ENCODE measurements around the gene NFIX. TPM values are rescaled to one million over a fixed set of nuclear protein-coding genes. Genes with fewer than 3 reads are reported as not detected.

The NFIX gene
- total and polyA plus RNA-seq, 9 of the 15 experiments (the other 6 are each of a cell fraction or from before 2014, with no cell fraction given): 0.28 to 26.8 (median 5.4) TPM

DNA sequence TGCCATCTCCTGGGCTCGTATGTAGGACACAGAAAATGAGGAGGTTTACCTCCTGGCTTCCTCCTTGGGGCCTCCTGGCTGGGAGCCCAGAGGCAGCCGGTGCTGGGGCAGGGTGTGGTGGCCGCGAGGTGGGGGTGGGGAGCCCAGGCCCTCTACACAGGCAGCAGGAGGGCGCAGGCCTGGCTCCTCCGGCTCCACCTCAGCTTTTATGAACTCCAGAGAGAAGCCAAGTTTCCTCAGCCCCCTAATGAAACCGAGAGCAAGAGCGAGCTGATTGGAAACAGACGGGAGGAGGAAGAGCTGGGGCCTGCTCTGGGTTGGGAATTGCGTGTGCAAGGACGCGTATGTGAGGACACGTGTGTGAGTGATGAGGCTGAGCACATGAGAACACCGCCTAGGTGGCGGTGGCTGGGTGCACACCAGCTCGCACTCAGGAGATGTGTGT lies 84.3 kb downstream of the NFIX start:
- Histone ChIP-seq H3K4me1 (replicated peaks in 1 of 2; ENCODE audit: control insufficient read depth in 2 of 2, insufficient read depth in 2 of 2, low read length in 2 of 2) (peaks cover 27 to 76% of the 10 kb centered on the region in 2 experiments), H3K9me3 (replicated peaks; ENCODE audit: control insufficient read depth, insufficient read depth, low read depth, low read length) (no peaks in the 10 kb centered on the region), H3K4me3 (no peak overlapping the region; the same call in 1 of the 2 replicates), H3K9ac (ENCODE audit: insufficient read depth in 1 of 2, low read depth in 2 of 2, low read length in 2 of 2) (peak overlapping the region; percentile 52 to 92), H4K20me1 (replicated peaks; ENCODE audit: control insufficient read depth, insufficient read depth, low read length) (no peaks in the 10 kb centered on the region), H3K9me1 (ENCODE audit: control insufficient read depth, insufficient read depth, low read length) (no peaks in the 10 kb centered on the region), H3K4me2 (ENCODE audit: insufficient read depth, low read length) (peak overlapping the region; percentile 68), H3K36me3 (ENCODE audit: control insufficient read depth, insufficient read depth, low read length) (peaks cover 40% of the 10 kb centered on the region; the same call in 2 of the 3 replicates), H3K27me3 (ENCODE audit: control insufficient read depth in 2 of 2, insufficient read depth in 2 of 2, low read length in 2 of 2) (no peaks in the 10 kb centered on the region), H2AFZ (ENCODE audit: low read depth, low read length) (peak overlapping the region; percentile 83), H3K79me2 (ENCODE audit: control insufficient read depth, insufficient read depth, low read length) (no peaks in the 10 kb centered on the region), H3K27ac (ENCODE audit: extremely low read depth, low read depth, low read length) (peak overlapping the region; percentile 63)
- ChIA-PET POLR2A (interaction anchor here (0.6 to 2.4 kb wide), 5 partner anchors 11 to 133 kb away, joined by 3 to 20 read pairs (median 4); partner anchors contain the start of gene RAD23A), CTCF (ENCODE audit: low intra/inter-chr PET ratio) (interaction anchor here (0.8 kb wide), 1 partner anchor 114 kb away, joined by 3 read pairs; no protein-coding TSS in a partner anchor)
- ATAC-seq (peak; percentile 93), DNase-seq (ENCODE audit: extremely low read depth in 1 of 4, low spot score in 3 of 4) (peak; percentile 83 to 88 (median 85)), FAIRE-seq (peak; percentile 84)
- WGBS (ENCODE audit: insufficient coverage, low coverage, missing lambda C conversion rate): 14% methylated on average over 15 of the region's 16 CpGs
- BruUV-seq (replicated peaks): no TSS peak
- intact Hi-C loops (cut with micrococcal nuclease): no loop called here
- in situ Hi-C loops (cut with MboI): no loop called here
- TF ChIP-seq STAT5A (IDR thresholded peaks at IDR 0.05; ENCODE audit: borderline replicate concordance, low read length) (no peak), ZNF354B (CRISPR knock-in tag; IDR thresholded peaks at IDR 0.05) (no peak), HDAC1 (IDR thresholded peaks at IDR 0.05) (0 out of 4 replicates have a peak, but pooled peaks of 1 of the 2 experiments have one; percentile 35), MAFG (tag; conservative IDR thresholded peaks at IDR 0.05) (no peak), STAT5B (CRISPR knock-in tag; IDR thresholded peaks at IDR 0.05) (no peak), ELF1 (tag; IDR thresholded peaks at IDR 0.05) (no peak)
- TF ChIP-seq, protein P1, sequence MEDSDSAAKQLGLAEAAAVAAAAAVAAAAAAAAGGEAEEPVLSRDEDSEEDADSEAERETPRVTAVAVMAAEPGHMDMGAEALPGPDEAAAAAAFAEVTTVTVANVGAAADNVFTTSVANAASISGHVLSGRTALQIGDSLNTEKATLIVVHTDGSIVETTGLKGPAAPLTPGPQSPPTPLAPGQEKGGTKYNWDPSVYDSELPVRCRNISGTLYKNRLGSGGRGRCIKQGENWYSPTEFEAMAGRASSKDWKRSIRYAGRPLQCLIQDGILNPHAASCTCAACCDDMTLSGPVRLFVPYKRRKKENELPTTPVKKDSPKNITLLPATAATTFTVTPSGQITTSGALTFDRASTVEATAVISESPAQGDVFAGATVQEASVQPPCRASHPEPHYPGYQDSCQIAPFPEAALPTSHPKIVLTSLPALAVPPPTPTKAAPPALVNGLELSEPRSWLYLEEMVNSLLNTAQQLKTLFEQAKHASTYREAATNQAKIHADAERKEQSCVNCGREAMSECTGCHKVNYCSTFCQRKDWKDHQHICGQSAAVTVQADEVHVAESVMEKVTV (CRISPR knock-in tag; IDR thresholded peaks at IDR 0.05): no peak
- TF ChIP-seq, protein P2, sequence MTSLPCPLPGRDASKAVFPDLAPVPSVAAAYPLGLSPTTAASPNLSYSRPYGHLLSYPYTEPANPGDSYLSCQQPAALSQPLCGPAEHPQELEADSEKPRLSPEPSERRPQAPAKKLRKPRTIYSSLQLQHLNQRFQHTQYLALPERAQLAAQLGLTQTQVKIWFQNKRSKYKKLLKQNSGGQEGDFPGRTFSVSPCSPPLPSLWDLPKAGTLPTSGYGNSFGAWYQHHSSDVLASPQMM (CRISPR knock-in tag; IDR thresholded peaks at IDR 0.05): no peak
- TF ChIP-seq, protein P3, sequence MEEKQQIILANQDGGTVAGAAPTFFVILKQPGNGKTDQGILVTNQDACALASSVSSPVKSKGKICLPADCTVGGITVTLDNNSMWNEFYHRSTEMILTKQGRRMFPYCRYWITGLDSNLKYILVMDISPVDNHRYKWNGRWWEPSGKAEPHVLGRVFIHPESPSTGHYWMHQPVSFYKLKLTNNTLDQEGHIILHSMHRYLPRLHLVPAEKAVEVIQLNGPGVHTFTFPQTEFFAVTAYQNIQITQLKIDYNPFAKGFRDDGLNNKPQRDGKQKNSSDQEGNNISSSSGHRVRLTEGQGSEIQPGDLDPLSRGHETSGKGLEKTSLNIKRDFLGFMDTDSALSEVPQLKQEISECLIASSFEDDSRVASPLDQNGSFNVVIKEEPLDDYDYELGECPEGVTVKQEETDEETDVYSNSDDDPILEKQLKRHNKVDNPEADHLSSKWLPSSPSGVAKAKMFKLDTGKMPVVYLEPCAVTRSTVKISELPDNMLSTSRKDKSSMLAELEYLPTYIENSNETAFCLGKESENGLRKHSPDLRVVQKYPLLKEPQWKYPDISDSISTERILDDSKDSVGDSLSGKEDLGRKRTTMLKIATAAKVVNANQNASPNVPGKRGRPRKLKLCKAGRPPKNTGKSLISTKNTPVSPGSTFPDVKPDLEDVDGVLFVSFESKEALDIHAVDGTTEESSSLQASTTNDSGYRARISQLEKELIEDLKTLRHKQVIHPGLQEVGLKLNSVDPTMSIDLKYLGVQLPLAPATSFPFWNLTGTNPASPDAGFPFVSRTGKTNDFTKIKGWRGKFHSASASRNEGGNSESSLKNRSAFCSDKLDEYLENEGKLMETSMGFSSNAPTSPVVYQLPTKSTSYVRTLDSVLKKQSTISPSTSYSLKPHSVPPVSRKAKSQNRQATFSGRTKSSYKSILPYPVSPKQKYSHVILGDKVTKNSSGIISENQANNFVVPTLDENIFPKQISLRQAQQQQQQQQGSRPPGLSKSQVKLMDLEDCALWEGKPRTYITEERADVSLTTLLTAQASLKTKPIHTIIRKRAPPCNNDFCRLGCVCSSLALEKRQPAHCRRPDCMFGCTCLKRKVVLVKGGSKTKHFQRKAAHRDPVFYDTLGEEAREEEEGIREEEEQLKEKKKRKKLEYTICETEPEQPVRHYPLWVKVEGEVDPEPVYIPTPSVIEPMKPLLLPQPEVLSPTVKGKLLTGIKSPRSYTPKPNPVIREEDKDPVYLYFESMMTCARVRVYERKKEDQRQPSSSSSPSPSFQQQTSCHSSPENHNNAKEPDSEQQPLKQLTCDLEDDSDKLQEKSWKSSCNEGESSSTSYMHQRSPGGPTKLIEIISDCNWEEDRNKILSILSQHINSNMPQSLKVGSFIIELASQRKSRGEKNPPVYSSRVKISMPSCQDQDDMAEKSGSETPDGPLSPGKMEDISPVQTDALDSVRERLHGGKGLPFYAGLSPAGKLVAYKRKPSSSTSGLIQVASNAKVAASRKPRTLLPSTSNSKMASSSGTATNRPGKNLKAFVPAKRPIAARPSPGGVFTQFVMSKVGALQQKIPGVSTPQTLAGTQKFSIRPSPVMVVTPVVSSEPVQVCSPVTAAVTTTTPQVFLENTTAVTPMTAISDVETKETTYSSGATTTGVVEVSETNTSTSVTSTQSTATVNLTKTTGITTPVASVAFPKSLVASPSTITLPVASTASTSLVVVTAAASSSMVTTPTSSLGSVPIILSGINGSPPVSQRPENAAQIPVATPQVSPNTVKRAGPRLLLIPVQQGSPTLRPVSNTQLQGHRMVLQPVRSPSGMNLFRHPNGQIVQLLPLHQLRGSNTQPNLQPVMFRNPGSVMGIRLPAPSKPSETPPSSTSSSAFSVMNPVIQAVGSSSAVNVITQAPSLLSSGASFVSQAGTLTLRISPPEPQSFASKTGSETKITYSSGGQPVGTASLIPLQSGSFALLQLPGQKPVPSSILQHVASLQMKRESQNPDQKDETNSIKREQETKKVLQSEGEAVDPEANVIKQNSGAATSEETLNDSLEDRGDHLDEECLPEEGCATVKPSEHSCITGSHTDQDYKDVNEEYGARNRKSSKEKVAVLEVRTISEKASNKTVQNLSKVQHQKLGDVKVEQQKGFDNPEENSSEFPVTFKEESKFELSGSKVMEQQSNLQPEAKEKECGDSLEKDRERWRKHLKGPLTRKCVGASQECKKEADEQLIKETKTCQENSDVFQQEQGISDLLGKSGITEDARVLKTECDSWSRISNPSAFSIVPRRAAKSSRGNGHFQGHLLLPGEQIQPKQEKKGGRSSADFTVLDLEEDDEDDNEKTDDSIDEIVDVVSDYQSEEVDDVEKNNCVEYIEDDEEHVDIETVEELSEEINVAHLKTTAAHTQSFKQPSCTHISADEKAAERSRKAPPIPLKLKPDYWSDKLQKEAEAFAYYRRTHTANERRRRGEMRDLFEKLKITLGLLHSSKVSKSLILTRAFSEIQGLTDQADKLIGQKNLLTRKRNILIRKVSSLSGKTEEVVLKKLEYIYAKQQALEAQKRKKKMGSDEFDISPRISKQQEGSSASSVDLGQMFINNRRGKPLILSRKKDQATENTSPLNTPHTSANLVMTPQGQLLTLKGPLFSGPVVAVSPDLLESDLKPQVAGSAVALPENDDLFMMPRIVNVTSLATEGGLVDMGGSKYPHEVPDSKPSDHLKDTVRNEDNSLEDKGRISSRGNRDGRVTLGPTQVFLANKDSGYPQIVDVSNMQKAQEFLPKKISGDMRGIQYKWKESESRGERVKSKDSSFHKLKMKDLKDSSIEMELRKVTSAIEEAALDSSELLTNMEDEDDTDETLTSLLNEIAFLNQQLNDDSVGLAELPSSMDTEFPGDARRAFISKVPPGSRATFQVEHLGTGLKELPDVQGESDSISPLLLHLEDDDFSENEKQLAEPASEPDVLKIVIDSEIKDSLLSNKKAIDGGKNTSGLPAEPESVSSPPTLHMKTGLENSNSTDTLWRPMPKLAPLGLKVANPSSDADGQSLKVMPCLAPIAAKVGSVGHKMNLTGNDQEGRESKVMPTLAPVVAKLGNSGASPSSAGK (IDR thresholded peaks at IDR 0.05): peak; percentile 89
